Gastroesophageal sphincter (tissue), 3 donors: Measurements from ENCODE around the gene ADGRF1.

Experiments used
- CTCF ChIP-seq, 4 experiments: fragments of 200-600 bp in 2 of 4; fragments of 450-650 bp in 2 of 4; sonication (generic) in 1 of 4; IDR thresholded peaks; one replicate each; pipeline ENCODE4 v1.5.1; 2017 to 2019; ENCODE audit warnings: antibody characterized with exemption in 4 of 4, mild to moderate bottlenecking in 2 of 4, moderate library complexity in 2 of 4
- POLR2A ChIP-seq, 2 donors: fragments of 450-650 bp; IDR thresholded peaks; one replicate each; pipeline ENCODE4 v1.6.1; 2017; ENCODE audit warnings: antibody characterized with exemption in 2 of 2, mild to moderate bottlenecking in 2 of 2, moderate library complexity in 1 of 2
- POLR2AphosphoS5 ChIP-seq: sonication (generic); formaldehyde crosslinking; IDR thresholded peaks from one replicate; pipeline ENCODE4 v1.6.1; 2017; ENCODE audit warnings: antibody characterized with exemption

- TF ChIP-seq CTCF (IDR thresholded peaks at IDR 0.05), result no peak
- TF ChIP-seq POLR2AphosphoS5, result no peak
- no peak for TF ChIP-seq POLR2A (IDR thresholded peaks at IDR 0.05)
Observed at GRCh38 chr6:46963626-46964025, 78.5 kb downstream of the ADGRF1 start.
